Calu3 (cell line): Measurements from ENCODE around the gene GALK1. TPM values are rescaled to one million over a fixed set of nuclear protein-coding genes. Genes with fewer than 3 reads are reported as not detected.
A peak's percentile ranks its signal among the peaks of the same experiment; 100 is the strongest.
"Not testable (repeated sequence)": the region's sequence is repeated elsewhere in the genome, so short reads cannot be mapped to it uniquely, and the experiment has no call there.

Source experiments
- BruUV-seq: library from RNA; stranded (reverse); fragments of 400-500 nt; replicated peaks from 2 replicates; lab custom pipeline; 2021; lab: Mats Ljungman, UMichigan
- CTCF ChIA-PET: fragments of 300-600 bp; sonication (Branson Sonifier 250); formaldehyde crosslinking; loops from one replicate; lab custom pipeline; 2022; ENCODE audit warnings: antibody characterized with exemption; lab: Charles Lee
- DNase-seq: peaks from one replicate; pipeline ENCODE4 v3.0.0; 2022
- H3K27ac Mint-ChIP-seq: one replicate; pipeline ENCODE4 v1.8.0; 2022; ENCODE audit warnings: mixed read lengths; ENCODE audit not compliant: unreplicated experiment
- H3K27me3 Mint-ChIP-seq: one replicate; pipeline ENCODE4 v1.8.0; 2022; ENCODE audit warnings: mixed read lengths; ENCODE audit not compliant: unreplicated experiment
- H3K36me3 Mint-ChIP-seq: one replicate; pipeline ENCODE4 v1.8.0; 2022; ENCODE audit warnings: mild to moderate bottlenecking, moderate library complexity, mixed read lengths; ENCODE audit not compliant: insufficient read depth, unreplicated experiment
- H3K4me1 Mint-ChIP-seq: one replicate; pipeline ENCODE4 v1.8.0; 2022; ENCODE audit warnings: mild to moderate bottlenecking, low read depth, mixed read lengths; ENCODE audit not compliant: unreplicated experiment
- H3K4me3 Mint-ChIP-seq: one replicate; pipeline ENCODE4 v1.8.0; 2022; ENCODE audit warnings: mild to moderate bottlenecking, low read depth, moderate library complexity, mixed read lengths; ENCODE audit not compliant: unreplicated experiment
- H3K9me3 Mint-ChIP-seq: one replicate; pipeline ENCODE4 v1.8.0; 2022; ENCODE audit warnings: low read depth, mixed read lengths; ENCODE audit not compliant: unreplicated experiment
- CTCF ChIP-seq: fragments of 200-600 bp; IDR thresholded peaks from one replicate; pipeline ENCODE4 v1.8.0; 2022; ENCODE audit warnings: antibody characterized with exemption; ENCODE audit not compliant: unreplicated experiment
- intact Hi-C: fragments of 100-400 bp; cut with micrococcal nuclease; formaldehyde crosslinking; loops from one replicate; pipeline ENCODE4 v1.10.0; 2022; ENCODE audit not compliant: unreplicated experiment
- total RNA-seq: library from RNA; stranded (reverse); gene quantifications from 2 replicates; pipeline ENCODE4 v1.2.3, GENCODE V29; 2022

The GALK1 gene
- total RNA-seq, 1 experiment from 2014 or later = 20.4 TPM

GRCh38 chr17:75779250-75779986 is 14.4 kb upstream of the GALK1 start:
- Mint-ChIP-seq H3K4me3 (peak overlapping the region; percentile 77), H3K27me3 (peaks cover 12% of the 10 kb centered on the region), H3K4me1 (peaks cover 20% of the 10 kb centered on the region), H3K9me3 (no peaks in the 10 kb centered on the region), H3K27ac (peak overlapping the region; percentile 100), H3K36me3 (peaks cover 75% of the 10 kb centered on the region)
- CTCF ChIA-PET = interaction anchor here (0.6 to 1.6 kb wide), 12 partner anchors 14 to 203 kb away, joined by 3 to 7 read pairs (median 4); partner anchors contain the start of genes GALK1, ITGB4 and WBP2
- peak; percentile 2 for TF ChIP-seq CTCF
- BruUV-seq = TSS peak; percentile 86
- peak; percentile 93 for DNase-seq
- intact Hi-C loops = no loop called here

- peak overlapping the region; percentile 77 for H3K4me3 Mint-ChIP-seq
- H3K27ac Mint-ChIP-seq = peak overlapping the region; percentile 100
- DNase-seq = peak; percentile 78
- H3K27me3 Mint-ChIP-seq = peaks cover 12% of the 10 kb centered on the region
- BruUV-seq = no TSS peak
- peaks cover 74% of the 10 kb centered on the region for H3K36me3 Mint-ChIP-seq
- H3K4me1 Mint-ChIP-seq = peaks cover 20% of the 10 kb centered on the region
- CTCF ChIA-PET = interaction anchor here (1.2 to 1.6 kb wide), 5 partner anchors 13 to 98 kb away, joined by 3 to 6 read pairs (median 6); partner anchors contain the start of genes GALK1, ITGB4 and WBP2
- intact Hi-C loops = no loop called here
- TF ChIP-seq CTCF = peak; percentile 79
- H3K9me3 Mint-ChIP-seq = no peaks in the 10 kb centered on the region
Observed at GRCh38 chr17:75778861-75779249, 13.9 kb upstream of the GALK1 start.

GRCh38 chr17:75778066-75778860 is 13.3 kb upstream of the GALK1 start:
- intact Hi-C loops, H3K9me3 Mint-ChIP-seq, DNase-seq: not testable (repeated sequence)
- peaks cover 14% of the 10 kb centered on the region for H3K4me1 Mint-ChIP-seq
- peaks cover 12% of the 10 kb centered on the region for H3K27me3 Mint-ChIP-seq
- H3K27ac Mint-ChIP-seq = peak overlapping the region; percentile 100
- CTCF ChIA-PET = interaction anchor here (1.2 to 1.4 kb wide), 2 partner anchors 67 to 77 kb away, joined by 5 to 6 read pairs; partner anchors contain the start of gene WBP2
- peak overlapping the region; percentile 77 for H3K4me3 Mint-ChIP-seq
- TSS peak; percentile 61 for BruUV-seq
- H3K36me3 Mint-ChIP-seq = peaks cover 69% of the 10 kb centered on the region

GRCh38 chr17:75777296-75777922 is 12.4 kb upstream of the GALK1 start:
- Mint-ChIP-seq H3K27ac (peak overlapping the region; percentile 73), H3K27me3 (peaks cover 12% of the 10 kb centered on the region), H3K9me3 (no peaks in the 10 kb centered on the region), H3K4me1 (peaks cover 7% of the 10 kb centered on the region), H3K4me3 (peak overlapping the region; percentile 77), H3K36me3 (peaks cover 60% of the 10 kb centered on the region)
- no peak for DNase-seq
- CTCF ChIA-PET = interaction anchor here (0.6 kb wide), 2 partner anchors 67 to 78 kb away, joined by 3 to 7 read pairs; partner anchors contain the start of gene WBP2
- intact Hi-C loops = no loop called here
- TF ChIP-seq CTCF = no peak
- BruUV-seq = no TSS peak
